H1 (cell line): ENCODE measurements around the gene RGS4. TPM values are rescaled to one million over a fixed set of nuclear protein-coding genes. Genes with fewer than 3 reads are reported as not detected.

Experiments
- CHD7 ChIP-seq: fragments of 300-600 bp; sonication (generic); IDR thresholded peaks from 2 replicates; pipeline ENCODE4 v1.7.1; 2012; ENCODE audit warnings: low read length, moderate library complexity, mild to moderate bottlenecking, inconsistent platforms; ENCODE audit not compliant: insufficient replicate concordance
- KDM4A ChIP-seq: IDR thresholded peaks from one replicate; pipeline ENCODE4 v1.7.1; 2012; ENCODE audit warnings: low read depth, mild to moderate bottlenecking, moderate library complexity, low read length, inconsistent platforms; ENCODE audit not compliant: severe bottlenecking
- MAX ChIP-seq: IDR thresholded peaks from 2 replicates; pipeline ENCODE4 v1.6.1; 2012; ENCODE audit warnings: inconsistent platforms
- TAF7 ChIP-seq: optimal IDR thresholded peaks from 2 replicates; pipeline ENCODE3; 2011; ENCODE audit warnings: low read depth, mild to moderate bottlenecking, inconsistent platforms, low read length, moderate library complexity, borderline replicate concordance
- polyA plus RNA-seq, 7 experiments: library from polyadenylated mRNA; depleted of rRNA in 3 of 7; stranded (reverse) in 5 of 7; unstranded in 2 of 7; fragments of >200 nt in 5 of 7; fragments of 200-250 nt in 2 of 7; gene quantifications; 1 replicate in 5 of 7; 2 replicates in 1 of 7; 4 replicates in 1 of 7; pipeline versions ENCODE4 v1.2.1 to v1.2.3, GENCODE V29; 2011 to 2013; ENCODE audit warnings: missing spikeins in 2 of 7, mixed read lengths in 2 of 7
- total RNA-seq: library from RNA; stranded (reverse); fragmentation: NEBNext Ultra II Directional; extraction: Animal tissue kit (Norgen Biotek cat#: 25700); gene quantifications from 2 replicates; pipeline ENCODE4 v1.2.1, GENCODE V29; 2021

RGS4 gene
- total and polyA plus RNA-seq, 2 of the 8 experiments (the other 6 are each of a cell fraction or from before 2014, with no cell fraction given): 0.26 to 0.74 TPM

- no peak for TF ChIP-seq CHD7
- no peak for TF ChIP-seq MAX
- no peak for TF ChIP-seq KDM4A
- no peak for TF ChIP-seq TAF7
Observed at GRCh38 chr1:163085904-163086268, 16.7 kb downstream of the RGS4 start (continued).
